HEK293T (cell line): ENCODE results near the gene TMEM184A.

Experiments
- BHLHE40 ChIP-seq: fragments of 450-650 bp; IDR thresholded peaks from 2 replicates; pipeline ENCODE4 v1.6.1; 2016; ENCODE audit warnings: mild to moderate bottlenecking, moderate library complexity, borderline replicate concordance
- CTBP1 ChIP-seq: fragments of 450-650 bp; IDR thresholded peaks from 2 replicates; pipeline ENCODE4 v1.6.1; 2016; ENCODE audit warnings: borderline replicate concordance
- ELF4 ChIP-seq: fragments of 450-650 bp; IDR thresholded peaks from 2 replicates; pipeline ENCODE4 v1.6.1; 2017; ENCODE audit warnings: antibody characterized with exemption
- FOXA1 ChIP-seq: fragments of 450-650 bp; IDR thresholded peaks from 2 replicates; pipeline ENCODE4 v1.6.1; 2016; ENCODE audit warnings: mild to moderate bottlenecking
- FOXK2 ChIP-seq: fragments of 450-650 bp; IDR thresholded peaks from 2 replicates; pipeline ENCODE4 v1.6.1; 2016; ENCODE audit warnings: mild to moderate bottlenecking
- FOXM1 ChIP-seq: fragments of 450-650 bp; IDR thresholded peaks from 2 replicates; pipeline ENCODE4 v1.6.1; 2017; ENCODE audit warnings: mild to moderate bottlenecking, borderline replicate concordance
- LEF1 ChIP-seq: fragments of 450-650 bp; IDR thresholded peaks from 2 replicates; pipeline ENCODE4 v1.6.1; 2017; ENCODE audit warnings: mild to moderate bottlenecking, borderline replicate concordance
- NFRKB ChIP-seq: fragments of 450-650 bp; IDR thresholded peaks from 2 replicates; pipeline ENCODE4 v1.6.1; 2016; ENCODE audit warnings: mild to moderate bottlenecking, moderate library complexity
- PKNOX1 ChIP-seq: fragments of 450-650 bp; IDR thresholded peaks from 2 replicates; pipeline ENCODE4 v1.6.1; 2016
- SP1 ChIP-seq: fragments of 450-650 bp; IDR thresholded peaks from 2 replicates; pipeline ENCODE4 v1.6.1; 2017
- SUZ12 ChIP-seq: fragments of 450-650 bp; IDR thresholded peaks from 2 replicates; pipeline ENCODE4 v1.6.1; 2016; ENCODE audit warnings: mild to moderate bottlenecking
- TARDBP ChIP-seq: fragments of 450-650 bp; IDR thresholded peaks from 2 replicates; pipeline ENCODE4 v1.6.1; 2016
- ZNF384 ChIP-seq: fragments of 450-650 bp; IDR thresholded peaks from 2 replicates; pipeline ENCODE4 v1.6.1; 2016

GRCh38 chr7:1536743-1537534, 19.1 kb downstream of the TMEM184A start:
- no peak for TF ChIP-seq FOXM1
- no peak for TF ChIP-seq CTBP1
- TF ChIP-seq FOXK2, result no peak
- no peak for TF ChIP-seq ELF4
- TF ChIP-seq SP1, result no peak
- no peak for TF ChIP-seq NFRKB
- no peak for TF ChIP-seq SUZ12
- TF ChIP-seq LEF1, result no peak
- TF ChIP-seq FOXA1, result no peak
- no peak for TF ChIP-seq BHLHE40
- no peak for TF ChIP-seq PKNOX1
- no peak for TF ChIP-seq ZNF384
- no peak for TF ChIP-seq TARDBP
